Tibial nerve (tissue), 4 donors: Measurements from ENCODE around the gene FARP1. TPM values are rescaled to one million over a fixed set of nuclear protein-coding genes. Genes with fewer than 3 reads are reported as not detected.

Experiments
- DNase-seq, 2 donors: peaks; one replicate each; pipeline ENCODE4 v3.0.0-alpha.2; 2019; ENCODE audit warnings: low spot score in 2 of 2
- H3K27ac ChIP-seq, 4 donors: fragments of 200-600 bp; sonication (generic) in 3 of 4; one replicate each; pipeline ENCODE4 v1.5.1; 2017 to 2019; ENCODE audit warnings: mild to moderate bottlenecking in 1 of 4
- H3K27me3 ChIP-seq, 2 donors: fragments of 200-600 bp; sonication (generic) in 1 of 2; one replicate each; pipeline versions ENCODE4 v1.5.1 to v1.6.0; 2017 to 2019
- H3K36me3 ChIP-seq, 3 donors: fragments of 200-600 bp; sonication (generic); one replicate each; pipeline ENCODE4 v1.5.1; 2018 to 2019
- H3K4me1 ChIP-seq, 4 donors: fragments of 200-600 bp; sonication (generic) in 3 of 4; one replicate each; pipeline ENCODE4 v1.5.1; 2017 to 2019
- H3K4me3 ChIP-seq, 4 donors: fragments of 200-600 bp; sonication (generic) in 3 of 4; one replicate each; pipeline ENCODE4 v1.5.1; 2017 to 2019; ENCODE audit warnings: mild to moderate bottlenecking in 1 of 4, moderate library complexity in 1 of 4
- H3K9me3 ChIP-seq, 4 donors: fragments of 200-600 bp; sonication (generic) in 3 of 4; one replicate each; pipeline ENCODE4 v1.5.1; 2017 to 2019
- EP300 ChIP-seq, 2 donors: sonication (generic); formaldehyde crosslinking; IDR thresholded peaks; one replicate each; pipeline ENCODE4 v1.6.1; 2017; ENCODE audit warnings: antibody characterized with exemption in 2 of 2, mild to moderate bottlenecking in 1 of 2
- POLR2A ChIP-seq, 2 donors: fragments of 450-650 bp; IDR thresholded peaks; one replicate each; pipeline ENCODE4 v1.6.1; 2017; ENCODE audit warnings: antibody characterized with exemption in 2 of 2, mild to moderate bottlenecking in 2 of 2, moderate library complexity in 2 of 2
- WGBS, 2 donors: methylation state at CpG; one replicate each; pipeline ENCODE4 v1.1.5; 2018; 5-methylcytosine and 5-hydroxymethylcytosine counted together
- total RNA-seq, 4 donors: library from RNA; depleted of rRNA; stranded (reverse); fragments of >200 nt; gene quantifications; one replicate each; pipeline ENCODE4 v1.1.0, GENCODE V29; 2016
- TF ChIP-seq, protein P1 (sequence below), 5 experiments: fragments of 200-600 bp in 3 of 5; fragments of 450-650 bp in 2 of 5; sonication (generic) in 3 of 5; IDR thresholded peaks; one replicate each; pipeline ENCODE4 v1.5.1; 2016 to 2019; ENCODE audit warnings: antibody characterized with exemption in 5 of 5, mild to moderate bottlenecking in 3 of 5, moderate library complexity in 2 of 5

The FARP1 gene
- total RNA-seq, 4 donors from 2014 or later: 21.4 to 28.5 (median 24.9) TPM

GRCh38 chr13:98303858-98304257 lies 161.0 kb downstream of the FARP1 start:
- Histone ChIP-seq H3K4me1 (peaks cover 0 to 38% (median 13%) of the 10 kb centered on the region in 4 donors), H3K27me3 (no peaks in the 10 kb centered on the region), H3K27ac (no peak overlapping the region), H3K9me3 (no peaks in the 10 kb centered on the region), H3K4me3 (no peak overlapping the region), H3K36me3 (peaks cover 0 to 5% (median 0%) of the 10 kb centered on the region in 3 donors)
- WGBS, 2 donors: 65 to 72% methylated on average over 6 of the region's 6 CpGs
- TF ChIP-seq, protein P1, sequence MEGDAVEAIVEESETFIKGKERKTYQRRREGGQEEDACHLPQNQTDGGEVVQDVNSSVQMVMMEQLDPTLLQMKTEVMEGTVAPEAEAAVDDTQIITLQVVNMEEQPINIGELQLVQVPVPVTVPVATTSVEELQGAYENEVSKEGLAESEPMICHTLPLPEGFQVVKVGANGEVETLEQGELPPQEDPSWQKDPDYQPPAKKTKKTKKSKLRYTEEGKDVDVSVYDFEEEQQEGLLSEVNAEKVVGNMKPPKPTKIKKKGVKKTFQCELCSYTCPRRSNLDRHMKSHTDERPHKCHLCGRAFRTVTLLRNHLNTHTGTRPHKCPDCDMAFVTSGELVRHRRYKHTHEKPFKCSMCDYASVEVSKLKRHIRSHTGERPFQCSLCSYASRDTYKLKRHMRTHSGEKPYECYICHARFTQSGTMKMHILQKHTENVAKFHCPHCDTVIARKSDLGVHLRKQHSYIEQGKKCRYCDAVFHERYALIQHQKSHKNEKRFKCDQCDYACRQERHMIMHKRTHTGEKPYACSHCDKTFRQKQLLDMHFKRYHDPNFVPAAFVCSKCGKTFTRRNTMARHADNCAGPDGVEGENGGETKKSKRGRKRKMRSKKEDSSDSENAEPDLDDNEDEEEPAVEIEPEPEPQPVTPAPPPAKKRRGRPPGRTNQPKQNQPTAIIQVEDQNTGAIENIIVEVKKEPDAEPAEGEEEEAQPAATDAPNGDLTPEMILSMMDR (IDR thresholded peaks at IDR 0.05): no peak
- TF ChIP-seq EP300 (IDR thresholded peaks at IDR 0.05): no peak
- DNase-seq: no peak

DNA sequence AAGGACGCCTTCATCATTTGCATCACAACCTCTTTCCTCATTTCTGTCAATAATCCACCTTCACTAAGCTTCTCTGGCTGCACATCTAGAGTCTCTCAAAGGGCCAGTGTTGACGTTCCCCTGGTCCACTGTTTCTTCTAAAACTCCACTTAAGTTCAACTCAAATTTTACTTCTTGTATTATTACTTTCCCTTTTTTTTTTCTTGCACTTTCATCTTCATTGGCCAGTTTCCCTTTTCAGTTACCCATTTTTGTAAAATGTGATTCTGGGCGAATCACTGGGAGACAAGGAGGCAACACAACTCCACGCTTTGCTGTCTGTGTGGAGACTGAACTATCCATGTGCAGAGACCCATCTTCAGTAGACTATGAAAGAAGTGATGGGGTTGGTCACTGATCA lies 162.8 kb downstream of the FARP1 start:
- Histone ChIP-seq H3K4me3 (no peak overlapping the region), H3K4me1 (peaks cover 0 to 20% (median 8%) of the 10 kb centered on the region in 4 donors)
- no peak for DNase-seq

GRCh38 chr13:98307463-98308085 lies 164.7 kb downstream of the FARP1 start:
- H3K9me3 ChIP-seq: no peaks in the 10 kb centered on the region
- DNase-seq: no peak
- TF ChIP-seq, protein P1 (IDR thresholded peaks at IDR 0.05): no peak
- TF ChIP-seq EP300 (IDR thresholded peaks at IDR 0.05): no peak
- H3K27ac ChIP-seq: peak overlapping the region in 1 of 4 donors; percentile 43
- H3K36me3 ChIP-seq: peaks cover 0 to 5% (median 0%) of the 10 kb centered on the region in 3 donors
- H3K27me3 ChIP-seq: no peaks in the 10 kb centered on the region
- no peak overlapping the region for H3K4me3 ChIP-seq
- WGBS, 2 donors: 55 to 57% methylated on average over 16 of the region's 16 CpGs
- H3K4me1 ChIP-seq: peaks cover 0 to 4% (median 0%) of the 10 kb centered on the region in 4 donors

More for the DNA sequence above, 162.8 kb downstream of the FARP1 start:
- TF ChIP-seq POLR2A (IDR thresholded peaks at IDR 0.05) (no peak), EP300 (IDR thresholded peaks at IDR 0.05) (no peak)
- TF ChIP-seq, protein P1 (IDR thresholded peaks at IDR 0.05): no peak
- H3K27ac ChIP-seq: no peak overlapping the region
- peaks cover 0 to 5% (median 0%) of the 10 kb centered on the region in 3 donors for H3K36me3 ChIP-seq
- no peaks in the 10 kb centered on the region for H3K27me3 ChIP-seq
- WGBS, 2 donors: 79 to 95% methylated on average over 4 of the region's 4 CpGs
- H3K9me3 ChIP-seq: no peaks in the 10 kb centered on the region

GRCh38 chr13:98308086-98308911 lies 165.4 kb downstream of the FARP1 start:
- peaks cover 0 to 5% (median 0%) of the 10 kb centered on the region in 3 donors for H3K36me3 ChIP-seq
- H3K9me3 ChIP-seq: no peaks in the 10 kb centered on the region
- peaks cover 0 to 4% (median 0%) of the 10 kb centered on the region in 4 donors for H3K4me1 ChIP-seq
- no peak for DNase-seq
- no peak for TF ChIP-seq EP300 (IDR thresholded peaks at IDR 0.05)
- H3K27ac ChIP-seq: no peak overlapping the region
- WGBS, 2 donors: 69 to 72% methylated on average over 20 of the region's 20 CpGs
- no peak overlapping the region for H3K4me3 ChIP-seq
- H3K27me3 ChIP-seq: no peaks in the 10 kb centered on the region

GRCh38 chr13:98309569-98310335 lies 166.9 kb downstream of the FARP1 start:
- H3K27ac ChIP-seq: no peak overlapping the region
- no peak for DNase-seq
- WGBS, 2 donors: 70 to 79% methylated on average over 21 of the region's 21 CpGs

More at GRCh38 chr13:98309569-98310335, 166.9 kb downstream of the FARP1 start:
- Histone ChIP-seq H3K36me3 (peaks cover 0 to 5% (median 0%) of the 10 kb centered on the region in 3 donors), H3K27me3 (no peaks in the 10 kb centered on the region), H3K4me1 (peaks cover 0 to 4% (median 0%) of the 10 kb centered on the region in 4 donors), H3K9me3 (no peaks in the 10 kb centered on the region), H3K4me3 (no peak overlapping the region)
- no peak for TF ChIP-seq POLR2A (IDR thresholded peaks at IDR 0.05)
- no peak for TF ChIP-seq EP300 (IDR thresholded peaks at IDR 0.05)
- TF ChIP-seq, protein P1 (IDR thresholded peaks at IDR 0.05): no peak
